GM19099 (cell line): ENCODE results near the gene PRB2.
"Not testable (repeated sequence)": the region's sequence is repeated elsewhere in the genome, so short reads cannot be mapped to it uniquely, and the experiment has no call there.

ENCODE experiments used
- POLR2A ChIP-seq: IDR thresholded peaks from 3 replicates; pipeline ENCODE4 v1.6.1; 2011; ENCODE audit warnings: low read depth; ENCODE audit not compliant: insufficient read length; ENCODE audit errors: extremely low read depth

The PRB2 gene

DNA sequence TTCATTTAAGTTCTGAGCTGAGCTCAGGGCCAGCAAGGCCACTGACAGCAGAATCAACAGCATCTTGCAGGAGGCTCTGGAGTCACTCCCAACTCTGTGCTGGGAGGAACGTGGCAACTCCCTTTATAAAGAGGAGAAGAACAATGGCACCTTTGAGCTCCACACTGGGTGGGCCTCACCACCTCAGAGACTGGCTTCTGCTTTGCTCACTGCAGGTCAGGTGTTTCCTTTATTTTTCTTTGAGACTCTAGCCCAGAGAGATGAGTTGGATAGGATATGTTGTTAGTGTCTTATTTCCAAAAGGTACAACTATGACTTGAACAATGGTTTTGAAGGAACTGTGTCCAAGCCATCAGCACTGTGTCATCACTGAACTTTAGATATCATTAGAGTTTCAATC is at the start of gene PRB2:
PRB2 (minus strand) TSS at position 101 of the 400 bp plus-strand sequence; CDS start at position 63, 38 bp downstream.
- not testable (repeated sequence) for TF ChIP-seq POLR2A

DNA sequence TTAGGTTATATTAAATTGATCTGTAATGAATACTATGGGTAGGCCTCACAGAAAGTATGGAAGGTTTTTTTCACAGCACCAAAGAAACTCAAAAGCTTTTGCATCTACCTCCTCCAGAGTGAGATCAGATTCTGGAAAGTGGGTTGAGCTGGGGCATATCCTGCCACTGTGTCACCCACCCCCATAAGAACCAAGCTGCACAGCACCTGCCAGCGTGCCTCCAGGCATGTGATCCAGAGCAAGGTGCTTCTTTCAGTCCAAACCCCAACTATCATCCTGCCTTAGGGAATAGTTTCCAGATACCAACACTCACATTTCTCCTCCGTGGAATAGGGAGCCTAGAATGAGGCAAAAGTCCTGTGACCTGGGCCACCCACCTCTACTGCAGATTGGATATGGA is 42.6 kb upstream of the PRB2 start:
- no peak for TF ChIP-seq POLR2A

DNA sequence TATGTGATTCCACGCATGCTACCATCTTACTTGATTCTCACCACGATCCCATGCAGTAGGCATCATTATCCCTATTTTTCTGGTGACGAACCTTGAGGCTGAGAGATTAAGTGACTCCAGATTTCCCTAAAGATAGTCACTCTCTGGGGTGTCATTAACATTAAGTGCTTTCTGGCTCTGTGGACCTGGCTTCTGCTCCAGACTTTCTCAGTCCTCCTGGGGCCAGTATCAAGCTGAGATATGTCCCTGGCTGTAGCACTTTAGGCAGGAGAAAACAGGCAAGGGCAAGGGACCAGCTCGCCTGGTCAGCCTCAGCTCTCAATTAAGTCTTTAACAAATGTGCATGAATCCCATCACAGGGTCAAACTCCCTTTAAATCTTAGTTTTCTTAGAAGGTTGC is 38.3 kb upstream of the PRB2 start:
- TF ChIP-seq POLR2A: no peak

DNA sequence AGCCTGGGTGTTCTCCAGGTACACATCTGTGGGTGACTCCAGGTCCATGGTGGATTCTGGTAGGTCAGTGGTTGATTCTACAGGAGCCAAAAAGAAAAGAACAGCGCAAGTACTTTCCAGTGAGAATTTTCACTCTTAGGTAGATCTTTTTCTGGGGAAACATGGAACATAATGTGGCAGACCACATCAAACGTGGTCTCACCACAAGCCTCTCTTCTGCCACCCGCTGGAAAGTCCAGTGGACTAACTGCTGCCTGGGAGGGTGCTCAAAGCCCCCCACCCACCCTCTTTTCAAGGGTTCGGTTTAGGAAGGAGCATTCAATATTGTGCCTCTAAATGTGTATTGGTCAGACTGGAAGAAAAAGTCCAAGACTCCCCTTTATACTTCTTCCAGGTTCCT is 36.1 kb upstream of the PRB2 start:
- no peak for TF ChIP-seq POLR2A

DNA sequence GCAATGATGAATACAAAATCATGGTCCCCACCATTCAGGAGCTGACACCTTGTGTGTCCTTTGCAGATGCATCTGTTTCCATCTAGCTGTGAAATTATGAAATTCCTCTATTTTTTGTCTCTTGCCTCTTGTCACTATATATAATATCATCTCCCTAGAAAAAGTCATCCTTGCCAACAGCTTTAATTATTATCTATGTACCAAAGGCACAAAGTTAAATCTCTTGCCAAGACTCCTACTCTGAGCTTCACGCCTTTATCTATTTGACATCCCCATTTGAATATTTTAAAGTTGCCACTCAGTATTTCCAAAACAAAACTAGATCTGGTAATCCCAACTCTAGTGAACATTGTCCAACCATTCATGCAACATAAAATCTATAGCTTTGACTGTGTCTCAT is 32.0 kb upstream of the PRB2 start:
- TF ChIP-seq POLR2A: no peak

DNA sequence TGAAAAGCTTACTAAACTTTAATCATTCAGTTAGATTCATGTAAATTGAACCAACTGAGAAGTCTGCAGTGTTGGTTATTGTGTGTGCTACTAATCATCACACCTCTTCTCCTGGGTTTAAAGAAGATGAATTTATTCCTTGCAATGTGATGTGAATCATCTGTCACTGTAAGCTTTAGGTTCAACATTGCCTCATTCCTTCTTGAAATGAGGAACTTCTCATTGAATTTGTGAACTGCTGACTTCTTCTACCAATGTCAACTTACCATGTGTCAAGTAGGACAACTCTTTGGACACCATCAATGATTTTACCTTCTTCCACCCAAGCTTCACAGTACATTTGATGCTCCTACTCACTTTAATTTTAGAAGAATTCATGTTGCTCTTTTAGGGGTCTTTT is 17.4 kb upstream of the PRB2 start:
- TF ChIP-seq POLR2A: no peak

DNA sequence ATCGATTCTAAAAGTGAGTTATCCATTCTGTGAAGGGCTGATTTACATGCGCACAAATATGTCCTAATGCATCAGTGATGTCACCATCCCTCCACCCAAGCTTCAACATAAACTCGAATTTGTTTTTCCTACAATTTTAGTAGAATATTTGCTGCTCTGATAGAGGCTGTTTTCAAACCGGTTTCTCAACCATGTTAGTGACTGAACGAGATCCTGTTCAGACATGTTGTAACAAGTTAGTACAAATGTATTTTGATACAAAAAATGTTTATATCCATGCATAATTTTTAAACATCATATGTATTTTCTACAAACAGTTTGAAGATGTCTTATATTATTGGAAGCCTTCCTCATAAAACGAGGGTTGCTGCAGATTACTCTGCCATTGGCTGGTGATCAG is 12.7 kb upstream of the PRB2 start:
- no peak for TF ChIP-seq POLR2A

DNA sequence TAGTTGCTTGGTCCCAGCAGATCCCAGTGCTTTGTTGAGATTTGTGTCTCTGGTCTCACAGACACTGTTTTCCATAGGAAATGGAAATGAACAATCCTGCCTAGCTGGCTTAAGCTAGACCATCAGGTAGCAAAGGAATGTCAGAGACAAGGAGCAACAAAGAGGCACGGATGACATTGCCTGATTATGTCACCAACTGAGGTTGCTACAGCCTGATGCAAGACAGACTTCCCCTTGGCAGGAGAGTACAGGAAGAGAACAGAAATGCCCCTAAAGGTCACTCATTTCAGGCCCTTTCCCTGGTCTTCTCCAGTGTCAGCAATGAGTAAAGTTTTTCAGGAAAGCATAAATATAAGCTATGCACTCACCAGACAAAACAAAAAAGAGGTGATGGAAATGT is 2.0 kb upstream of the PRB2 start:
- no peak for TF ChIP-seq POLR2A

DNA sequence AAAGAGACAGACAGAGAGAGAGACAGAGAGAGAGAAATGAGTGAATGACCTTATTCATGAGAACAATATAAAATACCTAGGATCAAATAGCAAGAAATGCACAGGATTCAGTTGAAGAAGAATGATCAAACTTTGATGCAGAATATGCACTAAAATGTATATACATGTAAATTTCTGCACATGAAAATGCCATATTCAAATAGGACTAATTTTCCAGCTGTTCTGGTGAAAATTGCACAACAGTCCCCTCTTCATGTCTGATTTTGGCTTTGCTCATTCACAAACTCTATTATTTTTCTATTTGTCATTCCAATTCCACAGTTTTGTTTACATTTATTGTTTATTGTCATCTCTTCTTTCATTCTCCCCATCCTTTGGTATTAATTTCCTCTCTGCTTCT is 34.2 kb downstream of the PRB2 start:
- TF ChIP-seq POLR2A: no peak

DNA sequence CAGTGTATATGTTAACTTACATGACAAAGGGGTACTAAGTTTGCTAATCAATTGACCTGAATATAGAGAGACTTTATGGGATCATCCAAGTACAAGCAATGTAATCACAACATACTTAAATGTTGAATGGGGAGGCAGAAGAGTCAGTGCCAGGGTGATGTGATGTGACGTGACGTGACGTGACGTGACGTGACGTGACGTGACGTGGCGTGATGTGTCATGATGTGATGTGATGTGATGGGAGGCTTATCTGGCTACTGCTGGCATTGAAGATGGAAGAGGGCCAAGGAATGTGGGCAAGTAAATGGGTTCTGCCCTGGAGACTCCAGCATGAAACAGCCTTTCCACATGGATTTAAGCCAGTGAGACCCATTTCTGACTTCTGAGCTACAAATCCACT is 46.9 kb downstream of the PRB2 start:
- no peak for TF ChIP-seq POLR2A

DNA sequence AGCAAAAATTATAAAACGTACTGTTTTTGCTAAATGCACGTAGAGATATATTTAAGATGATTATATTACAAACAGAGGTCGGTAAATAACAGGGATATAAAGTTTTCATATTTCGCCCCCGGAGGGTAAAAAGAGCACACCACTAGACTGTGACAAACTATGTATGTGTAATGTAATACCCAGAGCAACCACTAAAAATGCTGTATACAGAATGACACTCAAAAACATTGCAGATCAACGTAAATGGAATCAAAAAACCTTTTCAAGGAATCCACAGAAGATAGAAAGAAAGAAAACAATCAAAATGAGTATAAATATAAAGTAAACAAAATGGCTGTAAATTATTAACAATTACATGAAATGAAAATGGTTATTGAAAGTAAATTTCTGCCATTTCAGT is 47.6 kb downstream of the PRB2 start:
- no peak for TF ChIP-seq POLR2A

DNA sequence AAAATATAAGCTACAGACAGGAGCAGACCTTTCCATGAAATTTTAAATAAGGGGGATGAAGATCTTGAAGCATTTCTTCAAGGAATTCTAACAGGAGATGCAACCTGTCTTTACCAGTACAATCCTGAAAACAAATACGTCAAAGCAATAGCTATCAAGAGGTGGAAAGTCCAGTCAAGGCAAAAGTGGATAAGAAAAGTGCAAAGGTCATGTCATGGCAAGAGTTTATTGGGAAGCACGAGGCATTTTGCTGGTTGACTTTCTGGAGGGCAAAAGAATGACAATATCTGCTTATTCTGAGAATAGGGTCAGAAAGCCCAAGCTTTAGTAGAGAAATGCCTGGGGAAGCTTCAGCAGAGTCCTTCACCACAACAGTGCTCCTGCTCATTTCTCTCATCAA is 50.9 kb downstream of the PRB2 start:
- TF ChIP-seq POLR2A: no peak
